SK-N-SH (cell line): ENCODE measurements around the gene KRT2.

Experiments
- EZH2phosphoT487 ChIP-seq: fragments of 200-600 bp; sonication (generic); IDR thresholded peaks from 2 replicates; pipeline ENCODE4 v1.6.1; 2017; ENCODE audit warnings: low read depth, mixed run types, mild to moderate bottlenecking, antibody characterized with exemption, moderate library complexity, borderline replicate concordance
- RFX5 ChIP-seq: IDR thresholded peaks from 2 replicates; pipeline ENCODE4 v1.6.1; 2012; ENCODE audit warnings: mild to moderate bottlenecking, improper control_type of control experiment, low read length

GRCh38 chr12:52698651-52699340 is 46.8 kb upstream of the KRT2 start:
- TF ChIP-seq EZH2phosphoT487: no peak
- TF ChIP-seq RFX5: no peak
